ENCODE results near the gene ANKLE1.
A peak's percentile ranks its signal among the peaks of the same experiment; 100 is the strongest.

ANKLE1 gene

DNA sequence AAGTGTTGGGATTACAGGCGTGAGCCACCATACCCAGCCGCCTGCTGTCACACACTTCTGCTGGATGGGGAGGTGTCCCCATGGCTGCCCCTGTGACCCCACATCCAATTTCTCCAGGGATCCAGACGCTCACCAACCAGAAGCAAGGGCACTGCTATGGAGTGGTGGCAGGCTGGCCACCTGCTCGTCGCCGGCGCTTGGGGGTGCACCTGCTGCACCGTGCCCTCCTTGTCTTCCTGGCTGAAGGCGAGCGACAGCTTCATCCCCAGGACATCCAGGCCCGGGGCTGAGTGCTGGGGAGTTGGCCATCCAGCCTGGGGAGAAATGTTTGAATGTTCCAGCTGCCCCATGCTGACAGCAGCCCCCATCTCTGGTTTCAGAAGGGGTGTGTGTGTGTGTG, 4.6 kb downstream of the ANKLE1 start:
- DNase-seq (ENCODE audit: low read depth in 1 of 2, low spot score in 1 of 2): no peak
- H3K27ac ChIP-seq (replicated peaks): no peak overlapping the region
- no peak overlapping the region for H3K4me3 ChIP-seq (replicated peaks; ENCODE audit: insufficient read depth, low read length)
- no peaks in the 10 kb centered on the region for H3K27me3 ChIP-seq (ENCODE audit: insufficient read depth, poor library complexity, severe bottlenecking)
- no peak for TF ChIP-seq GABPA (IDR thresholded peaks at IDR 0.05; ENCODE audit: low read depth)
- TF ChIP-seq, protein P1, sequence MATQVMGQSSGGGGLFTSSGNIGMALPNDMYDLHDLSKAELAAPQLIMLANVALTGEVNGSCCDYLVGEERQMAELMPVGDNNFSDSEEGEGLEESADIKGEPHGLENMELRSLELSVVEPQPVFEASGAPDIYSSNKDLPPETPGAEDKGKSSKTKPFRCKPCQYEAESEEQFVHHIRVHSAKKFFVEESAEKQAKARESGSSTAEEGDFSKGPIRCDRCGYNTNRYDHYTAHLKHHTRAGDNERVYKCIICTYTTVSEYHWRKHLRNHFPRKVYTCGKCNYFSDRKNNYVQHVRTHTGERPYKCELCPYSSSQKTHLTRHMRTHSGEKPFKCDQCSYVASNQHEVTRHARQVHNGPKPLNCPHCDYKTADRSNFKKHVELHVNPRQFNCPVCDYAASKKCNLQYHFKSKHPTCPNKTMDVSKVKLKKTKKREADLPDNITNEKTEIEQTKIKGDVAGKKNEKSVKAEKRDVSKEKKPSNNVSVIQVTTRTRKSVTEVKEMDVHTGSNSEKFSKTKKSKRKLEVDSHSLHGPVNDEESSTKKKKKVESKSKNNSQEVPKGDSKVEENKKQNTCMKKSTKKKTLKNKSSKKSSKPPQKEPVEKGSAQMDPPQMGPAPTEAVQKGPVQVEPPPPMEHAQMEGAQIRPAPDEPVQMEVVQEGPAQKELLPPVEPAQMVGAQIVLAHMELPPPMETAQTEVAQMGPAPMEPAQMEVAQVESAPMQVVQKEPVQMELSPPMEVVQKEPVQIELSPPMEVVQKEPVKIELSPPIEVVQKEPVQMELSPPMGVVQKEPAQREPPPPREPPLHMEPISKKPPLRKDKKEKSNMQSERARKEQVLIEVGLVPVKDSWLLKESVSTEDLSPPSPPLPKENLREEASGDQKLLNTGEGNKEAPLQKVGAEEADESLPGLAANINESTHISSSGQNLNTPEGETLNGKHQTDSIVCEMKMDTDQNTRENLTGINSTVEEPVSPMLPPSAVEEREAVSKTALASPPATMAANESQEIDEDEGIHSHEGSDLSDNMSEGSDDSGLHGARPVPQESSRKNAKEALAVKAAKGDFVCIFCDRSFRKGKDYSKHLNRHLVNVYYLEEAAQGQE (IDR thresholded peaks at IDR 0.05; ENCODE audit: insufficient replicate concordance, low read depth): no peak
- no peak for TF ChIP-seq POLR2AphosphoS5 (IDR thresholded peaks at IDR 0.05; ENCODE audit: low read depth)
- TF ChIP-seq SPI1 (IDR thresholded peaks at IDR 0.05; ENCODE audit: borderline replicate concordance, low read depth): no peak
- TF ChIP-seq, protein P2, sequence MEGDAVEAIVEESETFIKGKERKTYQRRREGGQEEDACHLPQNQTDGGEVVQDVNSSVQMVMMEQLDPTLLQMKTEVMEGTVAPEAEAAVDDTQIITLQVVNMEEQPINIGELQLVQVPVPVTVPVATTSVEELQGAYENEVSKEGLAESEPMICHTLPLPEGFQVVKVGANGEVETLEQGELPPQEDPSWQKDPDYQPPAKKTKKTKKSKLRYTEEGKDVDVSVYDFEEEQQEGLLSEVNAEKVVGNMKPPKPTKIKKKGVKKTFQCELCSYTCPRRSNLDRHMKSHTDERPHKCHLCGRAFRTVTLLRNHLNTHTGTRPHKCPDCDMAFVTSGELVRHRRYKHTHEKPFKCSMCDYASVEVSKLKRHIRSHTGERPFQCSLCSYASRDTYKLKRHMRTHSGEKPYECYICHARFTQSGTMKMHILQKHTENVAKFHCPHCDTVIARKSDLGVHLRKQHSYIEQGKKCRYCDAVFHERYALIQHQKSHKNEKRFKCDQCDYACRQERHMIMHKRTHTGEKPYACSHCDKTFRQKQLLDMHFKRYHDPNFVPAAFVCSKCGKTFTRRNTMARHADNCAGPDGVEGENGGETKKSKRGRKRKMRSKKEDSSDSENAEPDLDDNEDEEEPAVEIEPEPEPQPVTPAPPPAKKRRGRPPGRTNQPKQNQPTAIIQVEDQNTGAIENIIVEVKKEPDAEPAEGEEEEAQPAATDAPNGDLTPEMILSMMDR (IDR thresholded peaks at IDR 0.05; ENCODE audit: insufficient read depth, low read length): no peak

DNA sequence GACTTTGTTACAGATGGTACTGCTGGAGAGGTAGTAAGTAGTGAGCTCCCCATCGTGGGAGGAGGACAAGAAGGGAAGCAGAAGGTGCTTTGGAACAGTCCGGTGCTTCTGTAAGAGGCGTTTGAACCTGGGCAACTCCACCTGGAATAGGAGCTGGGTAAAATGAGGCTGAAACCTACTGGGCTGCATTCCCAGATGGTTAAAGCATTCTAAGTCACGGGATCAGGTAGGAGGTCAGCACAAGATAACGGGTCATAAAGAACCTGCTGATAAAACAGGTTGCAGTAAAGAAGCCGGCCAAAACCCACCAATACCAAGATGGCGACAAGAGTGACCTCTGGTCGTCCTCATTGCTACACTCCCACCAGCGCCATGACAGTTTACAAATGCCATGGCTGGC, 5.1 kb downstream of the ANKLE1 start:
- H3K27ac ChIP-seq (replicated peaks): no peak overlapping the region
- TF ChIP-seq, protein P1 (IDR thresholded peaks at IDR 0.05; ENCODE audit: insufficient replicate concordance, low read depth): no peak
- TF ChIP-seq POLR2AphosphoS5 (IDR thresholded peaks at IDR 0.05; ENCODE audit: low read depth) (0 out of 2 replicates have a peak, but pooled peaks have one; percentile 11), SPI1 (IDR thresholded peaks at IDR 0.05; ENCODE audit: borderline replicate concordance, low read depth) (no peak), GABPA (IDR thresholded peaks at IDR 0.05; ENCODE audit: low read depth) (no peak)
- TF ChIP-seq, protein P2 (IDR thresholded peaks at IDR 0.05; ENCODE audit: insufficient read depth, low read length): no peak
- DNase-seq (ENCODE audit: low read depth in 1 of 2, low spot score in 1 of 2): no peak
- no peak overlapping the region for H3K4me3 ChIP-seq (replicated peaks; ENCODE audit: insufficient read depth, low read length)
- H3K27me3 ChIP-seq (ENCODE audit: insufficient read depth, poor library complexity, severe bottlenecking): no peaks in the 10 kb centered on the region

DNA sequence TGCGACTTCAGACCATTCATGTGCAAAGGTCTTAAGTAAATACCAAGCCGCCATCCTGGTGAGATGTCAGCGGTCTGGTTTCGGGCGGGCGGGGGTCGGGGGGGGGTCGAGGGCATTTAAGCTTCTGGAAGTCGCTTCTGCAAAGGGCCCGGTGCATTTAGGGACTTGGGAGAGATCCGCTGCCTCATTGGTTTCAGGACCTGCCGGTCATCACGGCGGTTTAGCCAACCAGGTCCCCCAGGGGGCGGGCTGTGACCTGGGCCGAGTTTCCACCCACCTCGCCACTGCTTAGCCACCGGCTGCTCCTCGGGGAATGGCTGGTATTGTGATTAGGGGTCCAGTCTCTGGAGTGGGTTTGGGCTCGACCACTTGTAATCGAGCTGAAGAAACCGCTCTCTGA, 7.8 kb downstream of the ANKLE1 start:
- Histone ChIP-seq H3K27me3 (ENCODE audit: insufficient read depth, poor library complexity, severe bottlenecking) (no peaks in the 10 kb centered on the region), H3K27ac (replicated peaks) (no peak overlapping the region), H3K4me3 (replicated peaks; ENCODE audit: insufficient read depth, low read length) (no peak overlapping the region)
- DNase-seq (ENCODE audit: low read depth in 1 of 2, low spot score in 1 of 2): peak in 1 of 2 experiments; percentile 64
- TF ChIP-seq, protein P1 (IDR thresholded peaks at IDR 0.05; ENCODE audit: insufficient replicate concordance, low read depth): no peak
- TF ChIP-seq SPI1 (IDR thresholded peaks at IDR 0.05; ENCODE audit: borderline replicate concordance, low read depth) (no peak), GABPA (IDR thresholded peaks at IDR 0.05; ENCODE audit: low read depth) (no peak), POLR2AphosphoS5 (IDR thresholded peaks at IDR 0.05; ENCODE audit: low read depth) (no peak)
- TF ChIP-seq, protein P2 (IDR thresholded peaks at IDR 0.05; ENCODE audit: insufficient read depth, low read length): no peak
